ENCODE data around the gene LLCFC1. TPM values are rescaled to one million over a fixed set of nuclear protein-coding genes. Genes with fewer than 3 reads are reported as not detected.

LLCFC1 gene
- polyA plus RNA-seq, 1 experiment: not detected

GRCh38 chr7:142916508-142916907 lies 22.8 kb upstream of the LLCFC1 start:
- no peak for DNase-seq (ENCODE audit: low read depth)
- ChIA-PET POLR2A (no interaction called here), CTCF (interaction anchor here (0.6 kb wide), 1 partner anchor 574 kb away, joined by 3 read pairs; no protein-coding TSS in a partner anchor)
- Histone ChIP-seq H3K27me3 (ENCODE audit: control insufficient read depth, insufficient read depth, low read length) (no peaks in the 10 kb centered on the region), H3K36me3 (ENCODE audit: control insufficient read depth, insufficient read depth, low read length) (no peaks in the 10 kb centered on the region), H3K4me3 (ENCODE audit: low read depth, low read length) (no peak overlapping the region)
- TF ChIP-seq CTCF (IDR thresholded peaks at IDR 0.05; ENCODE audit: insufficient read depth, low read depth, low read length): no peak

DNA sequence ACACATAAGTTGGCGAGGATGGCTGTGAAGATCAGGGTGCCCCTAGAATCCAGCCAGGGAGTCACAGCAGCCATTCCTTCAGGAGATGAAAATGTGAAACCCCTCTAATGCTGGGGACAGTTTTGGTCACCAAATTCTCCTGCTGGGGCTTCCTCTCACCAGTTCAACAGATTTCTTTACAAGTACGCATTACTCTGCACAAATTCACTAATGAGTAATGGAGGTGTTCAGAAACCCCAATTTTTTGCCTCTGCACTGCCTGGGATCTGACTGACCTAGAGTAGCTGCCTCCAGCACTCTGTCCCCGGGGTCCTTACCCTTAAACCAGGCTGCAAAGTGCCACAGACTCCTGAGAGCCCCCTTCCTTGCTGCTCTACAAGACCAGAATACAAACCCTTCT lies 21.8 kb upstream of the LLCFC1 start:
- ChIA-PET CTCF (no interaction called here), POLR2A (no interaction called here)
- Histone ChIP-seq H3K36me3 (ENCODE audit: control insufficient read depth, insufficient read depth, low read length) (no peaks in the 10 kb centered on the region), H3K4me3 (ENCODE audit: low read depth, low read length) (no peak overlapping the region), H3K27me3 (ENCODE audit: control insufficient read depth, insufficient read depth, low read length) (no peaks in the 10 kb centered on the region)
- no peak for DNase-seq (ENCODE audit: low read depth)
- TF ChIP-seq CTCF (IDR thresholded peaks at IDR 0.05; ENCODE audit: insufficient read depth, low read depth, low read length): no peak

GRCh38 chr7:142918901-142919300 lies 20.4 kb upstream of the LLCFC1 start:
- Histone ChIP-seq H3K36me3 (ENCODE audit: control insufficient read depth, insufficient read depth, low read length) (no peaks in the 10 kb centered on the region), H3K4me3 (ENCODE audit: low read depth, low read length) (no peak overlapping the region), H3K27me3 (ENCODE audit: control insufficient read depth, insufficient read depth, low read length) (no peaks in the 10 kb centered on the region)
- DNase-seq (ENCODE audit: low read depth): no peak
- POLR2A ChIA-PET: no interaction called here
- no peak for TF ChIP-seq CTCF (IDR thresholded peaks at IDR 0.05; ENCODE audit: insufficient read depth, low read depth, low read length)
- CTCF ChIA-PET: interaction anchor here (1.3 kb wide), 1 partner anchor 9 kb away, joined by 3 read pairs; no protein-coding TSS in a partner anchor

GRCh38 chr7:142919656-142920055 lies 19.6 kb upstream of the LLCFC1 start:
- no peaks in the 10 kb centered on the region for H3K27me3 ChIP-seq (ENCODE audit: control insufficient read depth, insufficient read depth, low read length)
- no peak for DNase-seq (ENCODE audit: low read depth)
- H3K4me3 ChIP-seq (ENCODE audit: low read depth, low read length): no peak overlapping the region
- no peaks in the 10 kb centered on the region for H3K36me3 ChIP-seq (ENCODE audit: control insufficient read depth, insufficient read depth, low read length)
- ChIA-PET POLR2A (no interaction called here), CTCF (interaction anchor here (1.3 kb wide), 1 partner anchor 8 kb away, joined by 3 read pairs; no protein-coding TSS in a partner anchor)
- no peak for TF ChIP-seq CTCF (IDR thresholded peaks at IDR 0.05; ENCODE audit: insufficient read depth, low read depth, low read length)

GRCh38 chr7:142923391-142923790 lies 15.9 kb upstream of the LLCFC1 start:
- Histone ChIP-seq H3K27me3 (ENCODE audit: control insufficient read depth, insufficient read depth, low read length) (no peaks in the 10 kb centered on the region), H3K4me3 (ENCODE audit: low read depth, low read length) (no peak overlapping the region), H3K36me3 (ENCODE audit: control insufficient read depth, insufficient read depth, low read length) (no peaks in the 10 kb centered on the region)
- TF ChIP-seq CTCF (IDR thresholded peaks at IDR 0.05; ENCODE audit: insufficient read depth, low read depth, low read length): no peak
- CTCF ChIA-PET: interaction anchor here (1.8 kb wide), 1 partner anchor 11 kb away, joined by 4 read pairs; no protein-coding TSS in a partner anchor
- POLR2A ChIA-PET: no interaction called here
- DNase-seq (ENCODE audit: low read depth): no peak
